GM18498 (cell line): ENCODE data around the gene NPW.

Experiments
- ATAC-seq: cut with Tn5 transposase; IDR thresholded peaks from one replicate; pipeline ENCODE4 v1.9.1; 2021; ENCODE audit warnings: mild to moderate bottlenecking, moderate library complexity; ENCODE audit not compliant: unreplicated experiment

The NPW gene

DNA sequence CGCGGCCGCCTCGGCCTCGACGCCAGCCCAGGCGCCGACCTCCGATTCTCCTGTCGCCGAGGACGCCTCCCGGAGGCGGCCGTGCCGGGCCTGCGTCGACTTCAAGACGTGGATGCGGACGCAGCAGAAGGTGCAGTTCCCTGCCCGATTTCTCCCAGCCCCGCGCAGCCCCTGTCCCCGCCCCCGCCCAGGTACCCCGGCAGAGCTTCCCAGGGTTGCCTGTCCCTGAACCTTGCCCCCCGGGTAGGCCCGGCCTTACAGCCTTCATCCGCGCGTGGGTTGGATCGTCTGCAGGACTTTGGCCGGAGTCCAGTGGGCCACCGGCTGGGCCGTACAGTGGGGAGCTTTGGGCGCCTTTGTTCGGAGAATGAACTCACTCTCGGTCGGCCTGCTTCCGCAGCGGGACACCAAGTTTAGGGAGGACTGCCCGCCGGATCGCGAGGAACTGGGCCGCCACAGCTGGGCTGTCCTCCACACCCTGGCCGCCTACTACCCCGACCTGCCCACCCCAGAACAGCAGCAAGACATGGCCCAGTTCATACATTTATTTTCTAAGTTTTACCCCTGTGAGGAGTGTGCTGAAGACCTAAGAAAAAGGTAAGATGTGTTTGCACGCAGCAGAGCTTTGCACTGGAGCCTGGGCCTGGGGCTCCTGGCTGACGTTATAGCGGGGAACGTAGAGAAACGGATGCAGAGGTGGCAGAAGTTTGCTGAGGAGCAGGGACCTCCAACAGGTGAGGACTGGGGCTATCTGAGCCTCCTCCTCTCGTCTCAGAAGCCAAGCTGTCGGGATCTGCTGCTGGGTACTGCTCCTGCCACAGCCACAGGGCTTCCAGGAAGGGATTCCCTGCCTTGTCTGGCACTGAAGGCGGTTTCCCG lies 35.0 kb upstream of the NPW start:
- ATAC-seq = peak; percentile 4

DNA sequence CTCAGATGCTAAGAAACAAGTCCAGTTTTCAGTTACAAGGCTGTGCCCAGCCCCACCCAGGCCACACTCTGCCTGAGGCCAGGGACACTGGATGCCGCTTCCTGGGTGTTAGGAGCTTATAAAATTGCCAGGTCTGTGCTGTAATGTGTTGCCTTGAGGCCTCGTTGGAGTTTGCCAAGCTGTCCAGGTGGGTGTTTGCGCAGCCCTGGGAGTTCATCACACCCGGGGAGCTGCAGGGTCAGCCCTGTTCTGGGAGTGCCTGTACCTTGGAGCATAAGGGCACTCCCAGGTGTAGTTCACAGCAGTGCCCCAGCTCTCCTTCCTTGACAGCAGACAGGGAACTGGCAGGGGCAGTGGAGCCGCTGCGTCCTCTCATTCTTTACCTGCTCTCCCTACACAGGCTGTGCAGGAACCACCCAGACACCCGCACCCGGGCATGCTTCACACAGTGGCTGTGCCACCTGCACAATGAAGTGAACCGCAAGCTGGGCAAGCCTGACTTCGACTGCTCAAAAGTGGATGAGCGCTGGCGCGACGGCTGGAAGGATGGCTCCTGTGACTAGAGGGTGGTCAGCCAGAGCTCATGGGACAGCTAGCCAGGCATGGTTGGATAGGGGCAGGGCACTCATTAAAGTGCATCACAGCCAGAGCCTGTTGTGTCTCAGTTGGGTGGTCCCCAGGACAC lies 34.0 kb upstream of the NPW start:
- ATAC-seq = no peak

DNA sequence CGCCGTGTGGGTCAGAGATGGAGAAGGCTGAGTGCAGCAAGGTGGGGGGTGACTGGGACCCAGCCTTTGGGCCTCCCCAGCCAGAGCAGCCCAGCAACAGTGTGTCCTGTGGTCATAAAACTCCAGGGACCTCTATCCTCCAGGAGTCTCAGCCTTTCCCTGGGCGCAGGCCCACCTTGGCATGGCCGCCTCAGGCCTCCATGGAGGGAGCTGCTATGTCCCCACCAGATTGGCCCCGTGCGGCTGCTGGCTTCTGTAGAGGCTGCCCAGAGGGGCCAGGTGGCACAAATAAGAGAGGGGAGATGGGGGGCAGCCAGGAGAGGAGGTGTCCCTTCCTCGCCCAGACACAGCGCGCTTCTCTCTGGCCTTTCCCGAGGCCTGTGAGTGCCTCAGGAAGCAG lies 32.4 kb upstream of the NPW start:
- no peak for ATAC-seq

DNA sequence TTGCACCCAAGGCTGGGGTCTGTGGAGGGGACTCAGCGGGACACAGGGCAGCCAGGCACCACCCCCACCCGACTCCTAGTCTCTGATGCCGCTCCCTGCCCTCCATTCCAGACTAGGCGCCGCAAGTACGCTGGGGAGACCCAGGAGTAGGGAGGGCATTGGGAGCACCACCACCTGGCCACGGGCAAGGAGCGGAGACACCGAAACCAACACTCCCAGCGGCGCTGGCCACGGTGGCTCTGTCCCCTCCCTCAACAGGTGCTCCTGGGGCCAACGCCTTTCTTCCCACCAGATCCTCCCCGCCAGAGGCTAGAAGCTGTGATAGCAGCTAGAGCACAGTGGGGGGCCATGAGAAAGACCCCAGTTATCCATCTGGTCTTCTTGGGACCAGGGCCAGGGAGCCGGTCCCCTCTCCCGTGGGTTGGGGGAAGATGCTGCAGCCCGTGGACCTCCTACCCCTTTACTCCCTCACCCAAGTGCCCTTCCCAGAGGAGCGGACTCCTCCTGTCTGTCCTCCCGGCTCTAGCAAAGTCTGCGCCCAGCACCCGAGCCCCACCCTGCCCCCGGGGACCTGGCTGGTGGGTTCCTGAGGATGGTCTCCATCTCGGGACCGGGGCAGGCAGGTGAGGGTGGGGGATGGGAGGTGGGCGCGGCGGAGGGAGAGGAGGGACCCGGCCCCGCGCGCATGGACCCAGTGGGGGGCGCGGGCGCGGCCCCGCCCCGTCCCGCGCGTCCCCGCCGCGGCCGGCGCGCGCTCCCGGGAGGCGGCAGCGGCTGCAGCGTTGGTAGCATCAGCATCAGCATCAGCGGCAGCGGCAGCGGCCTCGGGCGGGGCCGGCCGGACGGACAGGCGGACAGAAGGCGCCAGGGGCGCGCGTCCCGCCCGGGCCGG lies 30.1 kb upstream of the NPW start, which contains the start of gene SYNGR3:
Gene SYNGR3 (plus strand): TSS at position 762 of the 892 bp plus-strand sequence. CDS start 133 bp downstream, outside the sequence.
- no peak for ATAC-seq

DNA sequence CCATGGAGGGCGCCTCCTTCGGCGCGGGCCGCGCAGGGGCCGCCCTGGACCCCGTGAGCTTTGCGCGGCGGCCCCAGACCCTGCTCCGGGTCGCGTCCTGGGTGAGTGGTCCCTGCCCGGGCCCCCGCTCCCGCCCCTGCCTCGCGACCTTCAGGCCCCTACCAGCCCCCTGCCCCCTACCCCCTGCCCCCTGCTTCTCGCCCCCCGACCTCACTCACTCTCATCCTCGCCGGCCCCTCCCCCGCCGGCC lies 29.6 kb upstream of the NPW start:
- no peak for ATAC-seq

DNA sequence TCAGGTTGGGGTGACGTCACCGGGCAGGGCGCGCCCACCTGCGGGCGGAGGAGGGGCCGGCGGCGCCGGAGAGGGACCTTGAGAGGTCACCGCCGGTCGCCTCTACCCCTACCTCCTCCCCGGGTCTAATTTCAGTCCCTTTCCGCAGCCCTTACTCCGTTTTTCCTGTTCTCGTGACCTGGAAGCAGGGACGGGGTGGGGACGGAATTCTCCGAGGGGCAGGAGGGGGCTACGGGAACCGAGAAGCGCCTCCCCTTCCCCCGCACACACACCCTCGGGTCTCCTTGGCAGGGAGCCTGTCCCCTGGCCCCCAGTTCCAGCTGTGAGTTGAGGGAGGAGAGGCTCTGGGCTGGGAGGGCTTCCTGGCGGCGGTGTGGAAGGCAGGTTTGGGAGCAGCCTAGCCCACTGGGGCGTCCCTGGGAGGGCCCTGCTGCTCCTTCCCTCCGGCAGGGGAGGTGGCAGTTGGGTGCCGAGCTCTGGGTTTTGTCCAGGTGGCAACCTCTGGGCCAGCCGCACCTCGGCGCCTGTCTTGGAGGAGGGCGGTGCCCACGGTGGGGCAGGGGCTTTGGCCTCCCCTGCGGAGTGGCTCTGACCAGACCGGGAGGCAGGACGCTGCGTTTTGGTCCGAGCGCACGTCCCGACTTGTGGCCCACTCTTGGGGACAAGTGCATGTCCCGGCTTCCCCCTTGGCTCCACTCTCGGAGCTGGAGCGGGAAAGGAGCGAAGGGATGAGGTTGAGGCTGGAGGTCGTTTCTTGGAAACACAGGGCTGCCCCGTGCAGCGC lies 29.0 kb upstream of the NPW start:
- ATAC-seq = peak; percentile 3

DNA sequence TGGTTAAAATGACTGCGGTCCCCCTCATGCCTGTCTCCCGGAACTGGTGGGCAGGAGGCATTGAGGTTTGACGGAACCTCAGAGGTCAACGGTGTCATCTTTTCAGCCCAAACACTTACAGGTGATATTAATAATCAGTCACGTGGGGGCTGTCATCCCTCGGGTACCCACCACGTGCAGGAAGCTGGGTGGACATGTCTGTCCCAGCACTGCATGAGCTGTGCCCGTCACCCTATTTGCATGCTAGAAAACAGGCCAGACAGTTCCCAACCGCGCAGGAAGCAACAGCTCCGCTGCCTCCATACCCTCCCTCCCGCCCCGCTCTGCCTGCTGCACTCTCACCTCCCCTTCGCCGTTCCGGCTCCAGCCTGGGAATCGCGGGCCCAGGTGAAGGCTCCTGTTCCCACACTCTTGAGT lies 28.4 kb upstream of the NPW start:
- peak; percentile 50 for ATAC-seq

DNA sequence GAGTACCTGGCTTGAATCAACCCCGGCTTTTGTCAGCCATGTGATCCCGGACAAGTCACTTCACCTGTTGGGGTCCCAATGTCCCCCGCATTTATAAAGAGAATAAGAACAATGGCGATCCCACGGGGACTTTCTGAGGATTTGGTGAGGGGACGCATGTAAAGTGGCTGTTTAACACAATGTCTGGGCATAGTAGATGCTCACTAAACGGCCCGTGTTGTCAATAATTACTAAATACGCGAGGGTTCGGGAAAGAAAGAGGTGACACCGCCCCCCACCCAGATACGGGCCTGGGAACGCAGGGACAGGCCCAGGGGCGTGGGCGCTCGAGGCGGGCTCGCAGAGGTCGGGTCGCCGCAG lies 28.0 kb upstream of the NPW start:
- ATAC-seq = no peak

DNA sequence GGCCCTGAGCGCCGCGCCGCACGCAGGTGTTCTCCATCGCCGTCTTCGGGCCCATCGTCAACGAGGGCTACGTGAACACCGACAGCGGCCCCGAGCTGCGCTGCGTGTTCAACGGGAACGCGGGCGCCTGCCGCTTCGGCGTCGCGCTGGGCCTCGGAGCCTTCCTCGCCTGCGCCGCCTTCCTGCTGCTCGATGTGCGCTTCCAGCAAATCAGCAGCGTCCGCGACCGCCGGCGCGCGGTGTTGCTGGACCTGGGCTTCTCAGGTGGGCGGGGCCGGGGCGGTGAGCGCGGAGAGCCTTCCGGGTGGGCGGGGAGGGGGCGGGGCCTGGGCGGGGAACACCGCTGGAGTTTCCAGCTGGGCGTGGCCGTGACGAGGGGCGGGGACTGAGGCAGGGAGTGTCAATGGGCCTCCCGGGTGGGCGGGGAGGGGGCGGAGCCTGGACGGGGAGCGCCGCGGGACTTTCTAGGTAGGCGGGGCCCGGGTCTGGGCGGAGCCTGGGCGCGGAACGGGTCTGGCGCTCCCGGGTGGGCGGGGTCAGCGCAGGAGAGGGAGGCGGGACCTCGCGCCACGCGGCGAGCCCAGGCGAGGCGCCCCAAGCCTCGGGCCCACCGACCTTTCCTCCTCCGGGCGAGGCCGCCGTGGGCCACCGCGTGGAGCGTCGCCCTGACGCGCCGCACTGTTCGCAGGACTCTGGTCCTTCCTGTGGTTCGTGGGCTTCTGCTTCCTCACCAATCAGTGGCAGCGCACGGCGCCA lies 27.5 kb upstream of the NPW start:
- peak; percentile 49 for ATAC-seq

DNA sequence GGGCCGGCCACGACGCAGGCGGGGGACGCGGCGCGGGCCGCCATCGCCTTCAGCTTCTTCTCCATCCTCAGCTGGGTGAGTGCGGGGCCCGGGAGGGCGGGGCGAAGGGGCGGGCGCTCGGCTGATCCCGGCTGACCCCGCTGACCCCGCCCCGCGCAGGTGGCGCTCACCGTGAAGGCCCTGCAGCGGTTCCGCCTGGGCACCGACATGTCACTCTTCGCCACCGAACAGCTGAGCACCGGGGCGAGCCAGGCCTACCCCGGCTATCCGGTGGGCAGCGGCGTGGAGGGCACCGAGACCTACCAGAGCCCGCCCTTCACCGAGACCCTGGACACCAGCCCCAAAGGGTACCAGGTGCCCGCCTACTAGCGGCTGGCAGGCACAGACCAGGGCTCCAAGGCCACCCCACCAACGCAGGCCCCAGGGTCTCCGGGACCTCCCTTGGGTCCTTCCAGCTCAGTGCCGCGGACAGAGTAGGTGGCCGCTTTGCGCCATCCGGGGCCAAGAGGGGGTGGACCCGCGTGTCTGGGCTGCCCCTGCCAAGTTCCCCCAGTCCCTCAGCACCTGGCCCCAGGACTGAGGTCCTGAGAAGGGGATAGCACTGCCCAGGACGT lies 26.8 kb upstream of the NPW start:
- no peak for ATAC-seq

DNA sequence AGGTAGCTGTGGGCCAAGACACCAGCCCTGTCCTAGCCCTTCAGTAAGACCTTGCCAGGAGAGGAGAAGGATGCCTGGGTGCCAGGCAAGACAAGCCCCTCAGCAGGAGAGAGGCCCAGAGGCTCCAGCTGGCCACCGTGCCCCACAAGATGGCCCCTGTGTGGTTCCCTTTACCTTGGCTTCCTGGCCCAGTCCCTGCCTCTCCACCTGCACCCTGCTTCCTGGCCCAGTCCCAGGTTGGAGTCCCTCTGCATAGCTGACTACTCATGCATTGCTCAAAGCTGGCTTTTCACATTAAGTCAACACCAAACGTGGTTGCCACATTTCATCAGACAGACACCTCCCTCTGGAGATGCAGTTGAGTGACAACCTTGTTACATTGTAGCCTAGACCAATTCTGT lies 25.9 kb upstream of the NPW start:
- no peak for ATAC-seq

DNA sequence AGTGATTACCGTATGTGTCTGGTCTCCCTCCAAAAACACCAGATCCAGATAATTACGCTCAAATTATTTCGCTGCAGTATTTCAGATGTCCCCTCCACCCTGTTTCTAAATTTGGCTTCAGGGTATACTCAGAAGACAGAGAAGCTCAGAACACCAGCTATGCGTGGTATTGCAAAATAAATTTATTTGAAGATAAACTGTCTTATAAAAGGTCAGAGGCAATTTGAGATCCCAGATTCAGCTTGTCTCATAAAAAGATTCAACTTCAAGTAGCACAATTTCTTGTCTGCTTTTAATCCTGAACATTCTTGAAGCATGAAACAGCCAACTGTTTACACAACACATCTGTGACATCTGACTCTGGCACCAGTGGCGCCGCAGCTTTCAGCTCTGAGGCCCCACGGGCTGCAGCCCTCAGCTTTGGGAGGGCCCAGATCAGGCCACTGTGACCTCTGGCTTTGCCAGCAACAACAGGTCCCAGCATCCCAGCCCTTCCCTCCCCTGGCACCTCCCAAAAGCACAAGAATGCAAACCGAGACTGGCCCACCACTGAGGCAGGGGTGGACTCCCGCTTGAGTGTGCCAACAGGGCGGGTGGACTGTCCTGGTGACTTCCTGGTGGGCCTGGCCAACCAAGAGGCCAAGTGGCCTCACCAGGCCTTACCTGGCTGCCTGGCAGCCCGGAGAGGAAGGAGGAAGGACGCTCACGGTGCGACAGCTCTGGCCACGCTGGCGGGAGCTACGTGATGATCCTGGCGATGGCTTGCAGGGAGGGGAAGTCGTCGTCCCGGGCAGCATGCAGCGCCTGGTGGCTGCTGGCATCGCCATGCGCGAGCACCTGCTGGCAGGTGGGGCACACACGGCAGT lies 21.9 kb upstream of the NPW start:
- no peak for ATAC-seq

DNA sequence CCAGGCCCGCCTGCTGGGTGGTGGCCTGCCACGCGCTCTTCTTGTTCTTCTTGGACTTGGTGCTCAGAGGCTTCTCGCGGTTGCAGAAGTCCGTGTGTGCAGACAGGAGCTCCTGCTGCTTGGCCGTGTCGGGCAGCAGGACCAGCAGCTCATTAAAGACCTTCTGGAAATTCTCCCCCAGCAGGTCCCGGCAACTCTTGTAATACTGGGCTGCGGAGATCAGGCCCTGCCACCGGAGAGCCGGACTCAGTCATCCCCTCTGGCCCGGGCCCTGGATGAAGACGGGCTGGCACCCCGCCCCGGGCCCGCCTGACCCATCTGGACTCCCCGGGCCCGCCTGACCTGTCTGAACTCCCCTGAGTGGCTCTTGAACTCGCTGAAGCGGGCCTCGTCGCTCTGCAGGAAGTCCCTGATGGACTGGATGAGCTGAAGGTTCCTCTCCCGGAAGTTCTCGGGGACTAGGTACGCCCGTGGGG lies 21.2 kb upstream of the NPW start:
- ATAC-seq = no peak

DNA sequence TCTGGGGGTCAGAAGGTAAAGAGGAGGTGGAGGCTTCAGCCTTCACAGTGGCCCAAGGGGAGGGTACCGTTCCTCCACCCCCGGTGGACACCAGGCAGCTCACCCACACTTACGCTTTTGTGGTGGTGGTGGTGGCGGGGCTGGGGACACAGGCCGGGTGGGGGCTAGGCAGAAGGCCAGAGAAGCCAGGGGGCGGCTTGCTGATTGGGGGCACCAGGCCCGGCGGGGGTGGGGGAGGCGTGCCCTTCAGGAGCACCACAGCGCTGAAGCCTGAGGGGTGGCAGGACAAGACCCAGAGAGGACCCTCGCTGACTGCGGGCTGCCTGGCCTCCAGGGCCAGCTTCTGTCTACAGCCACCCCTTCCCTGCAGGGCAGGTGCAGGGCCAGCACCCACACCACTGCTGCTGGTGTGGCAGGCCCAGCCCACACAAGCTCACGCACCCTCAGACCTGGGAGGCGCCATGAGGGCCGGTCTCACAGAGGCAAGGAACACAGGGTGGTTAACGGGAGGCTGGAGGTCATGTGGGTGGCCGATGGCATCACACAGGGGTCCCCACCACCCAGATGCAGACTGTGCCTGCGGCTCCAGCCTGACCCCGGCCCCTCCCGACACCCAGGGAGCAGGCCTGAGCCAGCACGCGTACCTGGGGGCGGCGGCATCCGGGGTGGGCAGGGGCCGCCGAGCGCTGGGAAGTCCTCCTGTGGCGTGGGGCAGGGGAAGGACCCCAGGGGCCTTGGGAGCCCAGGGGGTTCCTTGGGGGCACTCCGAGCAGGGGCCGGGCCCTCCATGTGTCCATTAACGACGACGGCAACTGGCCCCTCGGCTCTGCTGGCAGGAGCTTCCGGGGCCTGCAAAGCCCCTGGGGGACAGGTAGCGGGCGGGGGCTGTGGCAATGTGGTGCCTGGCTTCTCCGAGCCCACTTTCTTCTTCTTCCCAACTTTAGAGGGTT lies 20.5 kb upstream of the NPW start:
- ATAC-seq = no peak

DNA sequence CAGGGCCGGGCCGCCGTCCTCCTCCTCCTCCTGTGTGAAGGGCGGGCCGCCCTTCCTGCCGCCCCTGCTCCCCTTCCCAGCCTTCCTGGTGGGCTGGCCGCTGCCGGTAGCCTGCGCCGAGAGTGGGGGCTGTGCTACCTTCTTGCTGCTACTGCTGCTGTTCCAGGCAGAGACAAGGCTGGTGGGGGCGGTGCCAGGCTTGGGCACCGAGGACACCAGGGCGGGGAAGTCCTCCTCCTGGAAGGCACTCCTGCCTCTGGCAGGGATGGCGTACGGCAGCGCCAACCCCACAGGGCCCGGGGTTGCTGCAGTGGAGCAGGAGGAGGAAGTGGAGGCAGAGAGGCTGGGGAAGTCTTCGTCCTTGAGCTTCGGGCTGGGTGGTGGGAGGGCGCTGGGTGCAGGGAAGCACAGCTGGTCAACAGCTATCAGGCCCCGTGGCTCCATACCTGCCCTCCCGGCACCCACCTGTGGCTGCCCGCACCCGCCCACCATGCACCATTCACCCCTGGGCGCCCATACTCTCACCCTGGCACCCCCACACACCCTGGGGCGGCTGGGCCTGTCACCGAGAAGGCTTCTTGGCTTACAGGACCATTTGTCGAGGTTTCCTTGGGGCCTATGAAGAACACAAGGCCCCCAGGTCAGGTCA lies 19.6 kb upstream of the NPW start:
- ATAC-seq = no peak

DNA sequence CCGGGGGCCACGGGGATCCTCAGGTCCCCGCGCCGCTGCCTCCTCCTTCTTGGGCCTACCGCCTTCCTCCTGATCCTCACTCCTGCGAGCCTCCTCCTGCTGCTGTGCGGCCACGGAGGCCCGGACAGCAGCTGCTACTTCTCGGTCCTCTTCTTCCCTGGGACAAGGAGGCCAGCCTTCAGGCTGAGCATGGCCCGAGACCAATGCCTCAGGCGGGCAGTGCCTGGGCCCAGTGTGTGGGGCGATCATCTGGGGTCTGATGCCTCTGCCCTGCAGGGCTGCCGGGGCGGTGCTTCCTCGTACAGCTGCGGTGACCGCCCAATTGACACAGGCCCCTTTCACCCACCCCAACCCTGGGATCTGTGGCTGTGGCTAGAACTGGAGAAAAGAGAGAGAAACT lies 18.6 kb upstream of the NPW start:
- no peak for ATAC-seq
